Stimulated activated CD8-positive, alpha-beta memory T cell treated with anti-CD3 and anti-CD28 coated beads, Interleukin-12 subunit alpha, Interleukin-12 subunit beta, amount 100 ng/mL, for 24 hours (primary cell): ENCODE data around the gene RPL29.

ENCODE experiments used
- DNase-seq: peaks from one replicate; pipeline ENCODE4 v3.0.0-alpha.2; 2020; ENCODE audit errors: extremely low read depth

The RPL29 gene

GRCh38 chr3:51947215-51947900 is 48.3 kb downstream of the RPL29 start:
- no peak for DNase-seq

- DNase-seq, result no peak
These were observed 48.9 kb downstream of the RPL29 start for GRCh38 chr3:51946796-51947195.

- DNase-seq, result no peak
These were observed 49.6 kb downstream of the RPL29 start for GRCh38 chr3:51945926-51946705.

- no peak for DNase-seq
These were observed 50.5 kb downstream of the RPL29 start for GRCh38 chr3:51945031-51945840.

- no peak for DNase-seq
These were observed 51.2 kb downstream of the RPL29 start for GRCh38 chr3:51944451-51945021.
